Measurements from ENCODE around the gene ALDH1A1.

The ALDH1A1 gene

GRCh38 chr9:72886386-72886785 is 66.5 kb downstream of the ALDH1A1 start:
- Histone ChIP-seq H3K27ac (ENCODE audit: extremely low read depth, low read depth, low read length) (no peak overlapping the region), H3K36me3 (ENCODE audit: control insufficient read depth in 2 of 2, insufficient read depth in 1 of 2, low read length in 2 of 2) (no peaks in the 10 kb centered on the region), H3K4me1 (ENCODE audit: control insufficient read depth, insufficient read depth, low read length) (no peaks in the 10 kb centered on the region), H3K9me3 (ENCODE audit: control insufficient read depth, insufficient read depth, low read depth, low read length) (no peaks in the 10 kb centered on the region), H3K4me3 (ENCODE audit: low read depth, low read length) (no peak overlapping the region)
- TF ChIP-seq ZNF585B (tag by site-specific recombination; IDR thresholded peaks at IDR 0.05) (peak; percentile 66), ZNF677 (tag by site-specific recombination; IDR thresholded peaks at IDR 0.05) (no peak)
- POLR2A ChIA-PET, result no interaction called here
- CTCF ChIA-PET, result interaction anchor here (1.0 kb wide), 1 partner anchor 293 kb away, joined by 3 read pairs; no protein-coding TSS in a partner anchor

DNA sequence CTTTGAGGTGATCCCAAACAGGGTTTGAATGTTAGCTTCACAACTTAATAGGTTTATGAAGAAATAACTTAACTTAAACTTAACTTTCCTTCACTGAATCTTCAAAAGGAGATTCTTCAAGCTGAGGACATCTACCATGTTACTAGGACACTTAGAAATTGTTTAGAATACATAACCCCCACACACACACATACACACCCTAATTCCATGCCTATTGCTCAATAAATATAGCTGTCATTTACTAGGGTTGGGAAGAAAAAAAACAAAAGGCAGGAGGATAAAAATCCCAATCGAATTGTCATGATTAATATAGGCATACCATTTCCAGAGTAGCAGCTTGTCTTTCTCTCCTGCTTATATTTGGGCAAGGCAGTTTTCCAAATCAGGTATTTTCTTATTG is 68.3 kb downstream of the ALDH1A1 start:
- Histone ChIP-seq H3K9me3 (ENCODE audit: control insufficient read depth, insufficient read depth, low read depth, low read length) (no peaks in the 10 kb centered on the region), H3K4me3 (ENCODE audit: low read depth, low read length) (no peak overlapping the region), H3K36me3 (ENCODE audit: control insufficient read depth in 2 of 2, insufficient read depth in 1 of 2, low read length in 2 of 2) (no peaks in the 10 kb centered on the region), H3K27ac (ENCODE audit: extremely low read depth, low read depth, low read length) (no peak overlapping the region), H3K4me1 (ENCODE audit: control insufficient read depth, insufficient read depth, low read length) (no peaks in the 10 kb centered on the region)
- ChIA-PET POLR2A (no interaction called here), CTCF (interaction anchor here (0.5 to 3.2 kb wide), 2 partner anchors 28 to 153 kb away, joined by 3 to 9 read pairs; no protein-coding TSS in a partner anchor)
- TF ChIP-seq ZNF146 (tag by site-specific recombination; IDR thresholded peaks at IDR 0.05), result no peak
- TF ChIP-seq ZNF544 (tag by site-specific recombination; IDR thresholded peaks at IDR 0.05), result no peak
- TF ChIP-seq ZNF837 (tag by site-specific recombination; IDR thresholded peaks at IDR 0.05), result no peak
- no peak for TF ChIP-seq ZBTB21 (tag by site-specific recombination; IDR thresholded peaks at IDR 0.05)
- no peak for TF ChIP-seq INSM2 (tag by site-specific recombination; IDR thresholded peaks at IDR 0.05)
- no peak for TF ChIP-seq ZNF530 (tag by site-specific recombination; IDR thresholded peaks at IDR 0.05; ENCODE audit: low read depth)
- TF ChIP-seq ZNF266 (tag by site-specific recombination; IDR thresholded peaks at IDR 0.05; ENCODE audit: low read depth), result no peak
- TF ChIP-seq ZNF776 (tag by site-specific recombination; IDR thresholded peaks at IDR 0.05; ENCODE audit: borderline replicate concordance), result no peak
- TF ChIP-seq ZNF2 (tag by site-specific recombination; IDR thresholded peaks at IDR 0.05), result no peak
- TF ChIP-seq ZNF792 (tag by site-specific recombination; IDR thresholded peaks at IDR 0.05), result no peak
- no peak for TF ChIP-seq HOXA7 (CRISPR knock-in tag; IDR thresholded peaks at IDR 0.05; ENCODE audit: borderline replicate concordance)
- no peak for TF ChIP-seq MEIS1 (CRISPR knock-in tag; IDR thresholded peaks at IDR 0.05; ENCODE audit: borderline replicate concordance)
- no peak for TF ChIP-seq ZNF521 (tag by site-specific recombination; IDR thresholded peaks at IDR 0.05)
- TF ChIP-seq ZNF48 (tag by site-specific recombination; IDR thresholded peaks at IDR 0.05), result no peak
- no peak for TF ChIP-seq ZNF112 (tag by site-specific recombination; IDR thresholded peaks at IDR 0.05)
- no peak for TF ChIP-seq ZNF133 (tag by site-specific recombination; IDR thresholded peaks at IDR 0.05)
- TF ChIP-seq, protein P1, sequence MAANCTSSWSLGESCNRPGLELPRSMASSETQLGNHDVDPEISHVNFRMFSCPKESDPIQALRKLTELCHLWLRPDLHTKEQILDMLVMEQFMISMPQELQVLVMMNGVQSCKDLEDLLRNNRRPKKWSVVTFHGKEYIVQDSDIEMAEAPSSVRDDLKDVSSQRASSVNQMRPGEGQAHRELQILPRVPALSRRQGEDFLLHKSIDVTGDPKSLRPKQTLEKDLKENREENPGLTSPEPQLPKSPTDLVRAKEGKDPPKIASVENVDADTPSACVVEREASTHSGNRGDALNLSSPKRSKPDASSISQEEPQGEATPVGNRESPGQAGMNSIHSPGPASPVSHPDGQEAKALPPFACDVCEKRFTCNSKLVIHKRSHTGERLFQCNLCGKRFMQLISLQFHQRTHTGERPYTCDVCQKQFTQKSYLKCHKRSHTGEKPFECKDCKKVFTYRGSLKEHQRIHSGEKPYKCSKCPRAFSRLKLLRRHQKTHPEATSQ (tag by site-specific recombination; IDR thresholded peaks at IDR 0.05), result no peak
- TF ChIP-seq SP7 (tag by site-specific recombination; IDR thresholded peaks at IDR 0.05), result no peak
- TF ChIP-seq ZNF777 (tag by site-specific recombination; IDR thresholded peaks at IDR 0.05; ENCODE audit: borderline replicate concordance), result no peak

GRCh38 chr9:72883875-72884274 is 69.0 kb downstream of the ALDH1A1 start:
- Histone ChIP-seq H3K4me3 (ENCODE audit: low read depth, low read length) (no peak overlapping the region), H3K4me1 (ENCODE audit: control insufficient read depth, insufficient read depth, low read length) (no peaks in the 10 kb centered on the region), H3K27ac (ENCODE audit: extremely low read depth, low read depth, low read length) (no peak overlapping the region), H3K9me3 (ENCODE audit: control insufficient read depth, insufficient read depth, low read depth, low read length) (no peaks in the 10 kb centered on the region), H3K36me3 (ENCODE audit: control insufficient read depth in 2 of 2, insufficient read depth in 1 of 2, low read length in 2 of 2) (no peaks in the 10 kb centered on the region)
- ChIA-PET POLR2A (no interaction called here), CTCF (interaction anchor here (3.2 kb wide), 1 partner anchor 27 kb away, joined by 9 read pairs; no protein-coding TSS in a partner anchor)
- TF ChIP-seq ZNF114 (tag by site-specific recombination; IDR thresholded peaks at IDR 0.05), result no peak

All from HEK293 (cell line).